Ectodermal cell (in vitro differentiated cells): ENCODE results near the gene HAT1.

ENCODE experiments used
- H3K27ac ChIP-seq: 2 replicates; pipeline ENCODE4 v1.7.0; 2013; ENCODE audit warnings: mild to moderate bottlenecking, low read depth, low read length; ENCODE audit not compliant: insufficient read depth, poor library complexity, severe bottlenecking
- H3K27me3 ChIP-seq: 2 replicates; pipeline ENCODE4 v1.7.0; 2013; ENCODE audit warnings: mild to moderate bottlenecking, low read length; ENCODE audit not compliant: insufficient read depth, control insufficient read depth, poor library complexity, severe bottlenecking
- H3K36me3 ChIP-seq: one replicate; pipeline ENCODE4 v1.7.0; 2013; ENCODE audit warnings: low read length; ENCODE audit not compliant: control insufficient read depth, insufficient read depth
- H3K4me1 ChIP-seq: one replicate; pipeline ENCODE4 v1.7.0; 2013; ENCODE audit warnings: low read length; ENCODE audit not compliant: control insufficient read depth, insufficient read depth
- H3K4me3 ChIP-seq: 2 replicates; pipeline ENCODE4 v1.7.0; 2013; ENCODE audit warnings: low read depth, low read length, control low read depth; ENCODE audit not compliant: insufficient read depth
- H3K9me3 ChIP-seq: 2 replicates; pipeline ENCODE4 v1.7.0; 2013; ENCODE audit warnings: mild to moderate bottlenecking, low read length, moderate library complexity; ENCODE audit not compliant: control insufficient read depth
- WGBS, 2 experiments: methylation state at CpG; one replicate each; pipeline ENCODE4 v1.1.7; 2013; ENCODE audit warnings: missing lambda C conversion rate in 2 of 2; 5-methylcytosine and 5-hydroxymethylcytosine counted together

HAT1 gene

DNA sequence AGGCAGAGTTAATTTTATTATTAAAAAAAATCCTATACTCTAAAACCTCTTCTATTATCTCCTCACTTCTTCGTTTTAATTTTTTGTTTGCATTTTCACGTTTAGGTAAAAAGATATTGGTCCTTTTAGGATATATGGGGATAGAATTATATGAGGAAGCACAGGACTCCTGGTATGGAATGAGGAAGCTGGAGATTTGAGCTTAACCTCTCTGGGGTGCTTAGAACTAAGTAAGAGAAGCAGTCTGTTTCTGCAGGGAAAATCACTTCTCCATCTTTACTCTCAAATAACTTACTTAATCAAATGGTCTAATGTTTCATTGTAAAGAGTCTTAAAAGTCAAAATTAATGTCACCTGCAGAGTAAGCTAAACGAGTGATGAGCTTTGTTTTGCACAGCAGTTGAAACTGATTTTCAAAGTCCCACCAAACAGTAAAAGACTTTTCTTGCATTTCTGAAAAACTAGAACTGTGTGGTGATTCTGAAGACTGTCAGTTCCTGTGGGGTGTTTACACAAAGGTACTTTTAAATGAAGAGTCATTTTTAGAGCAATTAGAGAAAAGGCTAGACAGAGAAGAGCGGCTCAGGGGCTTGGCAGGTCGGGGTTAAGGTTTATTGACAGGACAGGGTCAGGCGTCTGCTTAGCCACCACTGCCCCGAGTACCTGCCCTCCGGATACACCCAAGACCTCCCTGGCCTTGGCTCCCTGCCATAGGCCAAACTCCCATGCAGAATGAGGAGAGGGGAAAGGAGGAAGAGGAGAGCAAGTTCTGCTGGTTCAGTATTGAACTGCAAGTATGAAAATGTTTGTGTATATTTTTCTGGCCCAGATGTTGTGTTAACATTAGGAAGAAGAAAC is 99.0 kb downstream of the HAT1 start:
- no peaks in the 10 kb centered on the region for H3K27me3 ChIP-seq
- no peak overlapping the region for H3K27ac ChIP-seq
- H3K4me1 ChIP-seq, result peaks cover 12% of the 10 kb centered on the region
- H3K36me3 ChIP-seq, result no peaks in the 10 kb centered on the region
- no peak overlapping the region for H3K4me3 ChIP-seq
- WGBS, 2 experiments, result 51 to 55% methylated on average over 7 to 8 of the region's 8 CpGs
- H3K9me3 ChIP-seq, result no peaks in the 10 kb centered on the region

DNA sequence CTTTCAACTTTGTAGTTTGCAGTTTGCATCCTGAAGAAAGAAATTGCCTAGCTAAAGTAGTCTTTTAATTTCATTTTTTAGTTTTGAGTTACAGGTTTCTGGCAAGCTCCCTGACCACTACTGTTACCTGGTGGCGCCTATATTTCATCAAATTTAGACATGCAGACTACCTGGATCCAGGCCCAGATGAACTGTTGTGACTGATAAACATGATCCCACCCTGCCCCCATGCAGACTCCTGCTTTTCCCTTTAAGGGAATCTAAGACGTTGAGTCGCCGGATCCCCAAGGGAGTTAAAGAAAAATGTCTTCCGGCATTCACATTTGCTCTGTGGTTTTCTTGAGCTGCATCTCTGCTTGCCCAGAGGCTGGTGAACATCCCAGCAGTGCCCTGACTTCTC is 99.7 kb downstream of the HAT1 start:
- WGBS, 2 experiments, result 44 to 48% methylated on average over 5 of the region's 5 CpGs
- H3K27ac ChIP-seq, result no peak overlapping the region

DNA sequence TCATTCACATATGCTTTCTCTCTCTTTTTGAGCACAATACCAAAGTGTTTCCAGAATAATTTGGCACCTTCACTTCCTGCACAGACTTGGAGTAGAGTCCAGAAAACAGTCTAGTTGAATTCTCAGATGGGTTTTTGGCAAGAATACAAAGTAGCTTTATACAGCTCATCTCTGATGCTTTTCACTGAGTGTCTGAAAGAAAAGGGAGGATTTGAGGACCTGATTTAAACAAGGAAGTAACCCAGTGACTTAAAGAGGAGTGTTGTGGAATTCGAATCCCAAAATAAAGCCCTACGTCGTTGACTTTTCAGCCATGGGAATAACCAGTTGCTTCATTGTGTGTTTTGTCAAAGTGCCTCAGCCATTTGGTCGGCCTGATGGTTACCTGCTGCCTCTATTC is 109.3 kb downstream of the HAT1 start:
- no peak overlapping the region for H3K27ac ChIP-seq
- no peaks in the 10 kb centered on the region for H3K36me3 ChIP-seq
- peaks cover 7% of the 10 kb centered on the region for H3K4me1 ChIP-seq
- 76 to 77% methylated on average over 4 of the region's 4 CpGs for WGBS, 2 experiments
- no peaks in the 10 kb centered on the region for H3K9me3 ChIP-seq
- no peaks in the 10 kb centered on the region for H3K27me3 ChIP-seq
- no peak overlapping the region for H3K4me3 ChIP-seq

More for the DNA sequence above, 99.7 kb downstream of the HAT1 start:
- no peaks in the 10 kb centered on the region for H3K9me3 ChIP-seq
- peaks cover 12% of the 10 kb centered on the region for H3K4me1 ChIP-seq
- H3K27me3 ChIP-seq, result no peaks in the 10 kb centered on the region
- no peaks in the 10 kb centered on the region for H3K36me3 ChIP-seq
- H3K4me3 ChIP-seq, result no peak overlapping the region
